SH-SY5Y (cell line): ENCODE results near the gene HIVEP1.

Source experiments
- GATA2 ChIP-seq: IDR thresholded peaks from 2 replicates; pipeline ENCODE4 v1.6.1; 2011; ENCODE audit warnings: mild to moderate bottlenecking, low read depth, low read length
- GATA3 ChIP-seq: IDR thresholded peaks from 2 replicates; pipeline ENCODE4 v1.6.1; 2011; ENCODE audit warnings: low read depth, mild to moderate bottlenecking, low read length, moderate library complexity

DNA sequence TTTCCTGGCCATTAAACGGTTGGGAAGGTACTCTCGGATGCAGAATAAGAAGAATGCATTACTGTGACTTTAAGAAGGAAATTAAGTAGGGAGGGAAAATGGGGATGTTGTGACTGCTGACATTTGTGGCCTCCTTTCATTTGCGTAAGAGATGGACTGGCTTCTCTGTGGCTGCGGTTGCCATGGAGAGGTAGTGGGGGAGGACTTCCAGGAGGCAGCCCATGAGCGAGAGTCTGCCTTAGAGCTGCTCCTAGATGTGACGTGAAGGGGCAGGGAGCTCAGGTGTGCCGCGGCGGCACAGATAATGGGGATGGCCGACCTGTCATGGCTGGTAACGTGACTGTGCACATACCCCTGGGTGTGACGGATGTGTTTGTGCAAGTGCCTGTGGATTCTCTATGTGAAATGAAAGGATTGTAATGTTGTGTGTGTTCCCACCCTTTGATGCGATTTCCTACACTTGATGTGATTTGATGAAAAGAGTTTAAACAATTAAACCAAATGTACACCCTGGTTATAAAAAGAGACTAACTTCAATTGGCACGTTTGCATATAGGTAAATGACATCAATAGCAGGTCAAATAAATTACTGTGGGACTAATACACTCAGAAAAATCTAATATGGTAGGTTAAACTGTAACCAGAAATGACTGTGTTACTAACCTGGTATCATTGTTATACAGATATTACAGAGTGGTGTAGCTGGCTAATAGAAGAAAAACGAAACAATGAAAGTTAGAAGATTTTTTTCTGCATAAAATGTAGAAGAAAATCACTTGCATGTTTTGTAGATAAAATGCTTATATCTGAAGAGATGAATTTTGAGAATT, 48.9 kb downstream of the HIVEP1 start:
- TF ChIP-seq GATA2 (no peak), GATA3 (no peak)
